Esophagus squamous epithelium (tissue), 4 donors: ENCODE results near the gene NUP98.
A peak's percentile ranks its signal among the peaks of the same experiment; 100 is the strongest.

Source experiments
- POLR2A ChIP-seq, 4 donors: fragments of 450-650 bp; IDR thresholded peaks; one replicate each; pipeline ENCODE4 v1.6.1; 2017; ENCODE audit warnings: antibody characterized with exemption in 4 of 4, mild to moderate bottlenecking in 4 of 4, moderate library complexity in 3 of 4
- TF ChIP-seq, protein P1 (sequence below), 6 experiments: fragments of 450-650 bp in 4 of 6; fragments of 200-600 bp in 2 of 6; sonication (generic) in 2 of 6; IDR thresholded peaks; one replicate each; pipeline ENCODE4 v1.5.1; 2016 to 2019; ENCODE audit warnings: antibody characterized with exemption in 6 of 6, mild to moderate bottlenecking in 4 of 6, moderate library complexity in 4 of 6

DNA sequence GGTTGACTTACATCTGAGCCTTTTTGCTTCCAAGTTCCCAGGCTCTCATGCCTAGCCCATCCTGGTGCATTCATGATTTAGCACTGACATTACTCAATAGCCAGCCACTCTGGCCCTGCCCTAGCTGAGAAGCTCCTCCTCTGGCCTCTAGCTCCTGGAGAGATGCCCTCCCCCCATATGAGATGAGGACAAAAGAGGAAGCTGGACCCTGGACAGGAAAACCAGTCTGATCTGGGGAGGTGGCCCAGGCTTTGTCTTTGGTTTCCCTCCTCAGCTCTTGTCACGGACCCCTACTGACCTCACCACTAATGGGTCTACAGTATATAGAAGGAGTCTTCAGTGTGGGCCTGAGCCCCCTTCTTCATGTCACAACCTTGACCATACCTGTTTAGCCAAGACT lies 40.4 kb upstream of the NUP98 start:
- TF ChIP-seq, protein P1, sequence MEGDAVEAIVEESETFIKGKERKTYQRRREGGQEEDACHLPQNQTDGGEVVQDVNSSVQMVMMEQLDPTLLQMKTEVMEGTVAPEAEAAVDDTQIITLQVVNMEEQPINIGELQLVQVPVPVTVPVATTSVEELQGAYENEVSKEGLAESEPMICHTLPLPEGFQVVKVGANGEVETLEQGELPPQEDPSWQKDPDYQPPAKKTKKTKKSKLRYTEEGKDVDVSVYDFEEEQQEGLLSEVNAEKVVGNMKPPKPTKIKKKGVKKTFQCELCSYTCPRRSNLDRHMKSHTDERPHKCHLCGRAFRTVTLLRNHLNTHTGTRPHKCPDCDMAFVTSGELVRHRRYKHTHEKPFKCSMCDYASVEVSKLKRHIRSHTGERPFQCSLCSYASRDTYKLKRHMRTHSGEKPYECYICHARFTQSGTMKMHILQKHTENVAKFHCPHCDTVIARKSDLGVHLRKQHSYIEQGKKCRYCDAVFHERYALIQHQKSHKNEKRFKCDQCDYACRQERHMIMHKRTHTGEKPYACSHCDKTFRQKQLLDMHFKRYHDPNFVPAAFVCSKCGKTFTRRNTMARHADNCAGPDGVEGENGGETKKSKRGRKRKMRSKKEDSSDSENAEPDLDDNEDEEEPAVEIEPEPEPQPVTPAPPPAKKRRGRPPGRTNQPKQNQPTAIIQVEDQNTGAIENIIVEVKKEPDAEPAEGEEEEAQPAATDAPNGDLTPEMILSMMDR (IDR thresholded peaks at IDR 0.05), result no peak
- peak in 1 of 4 donors; percentile 25 for TF ChIP-seq POLR2A (IDR thresholded peaks at IDR 0.05)
